NCI-H2107 (cell line): ENCODE data around the gene LMF1.
A peak's percentile ranks its signal among the peaks of the same experiment; 100 is the strongest.

Experiments
- DNase-seq: peaks from one replicate; lab custom pipeline; 2025; lab: John Stamatoyannopoulos, UW

The LMF1 gene

DNA sequence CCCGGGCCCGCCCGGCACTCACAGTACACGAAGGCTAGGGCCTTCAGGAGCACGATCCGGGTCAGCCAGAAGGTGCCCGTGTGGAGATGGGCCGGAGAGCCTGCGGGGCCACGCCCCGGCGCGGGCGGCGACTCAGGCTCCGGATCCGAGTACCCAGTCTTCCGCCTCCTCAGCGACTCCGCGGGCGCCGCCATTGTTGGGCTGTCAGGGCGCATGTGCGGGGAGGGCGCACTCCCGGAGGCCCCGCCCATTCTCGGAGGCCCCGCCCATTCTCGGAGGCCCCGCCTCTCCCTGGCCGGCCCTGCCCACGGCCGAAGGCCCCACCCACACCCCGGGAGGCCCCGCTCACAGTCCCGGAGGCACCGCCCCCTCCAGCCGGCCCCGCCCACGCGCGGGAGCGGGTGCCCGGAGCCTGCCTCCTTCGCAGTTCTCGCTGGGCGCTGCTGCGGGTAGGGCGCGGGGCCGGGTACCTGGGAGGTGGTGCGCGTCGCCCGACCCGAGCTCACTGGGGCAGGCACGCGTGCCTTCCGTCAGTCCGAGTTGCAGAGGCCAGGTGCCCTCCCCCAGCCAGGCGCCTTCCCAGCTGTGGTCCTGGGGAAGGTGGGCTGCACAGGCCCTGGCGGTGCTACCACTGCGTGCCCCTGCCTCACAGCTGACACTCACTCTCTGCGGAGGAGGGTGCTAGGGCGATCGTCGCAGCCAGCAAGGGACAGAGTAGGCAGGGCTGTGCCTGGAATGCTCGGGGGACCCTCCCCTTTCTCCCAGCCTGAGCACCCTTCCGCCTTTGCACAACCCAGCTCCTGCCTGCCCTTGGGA is at the start of gene LMF1:
TSS of gene LMF1 (minus strand) at position 219 of the 816 bp plus-strand sequence. CDS start at position 215, 4 bp downstream.
- peak; percentile 79 for DNase-seq

DNA sequence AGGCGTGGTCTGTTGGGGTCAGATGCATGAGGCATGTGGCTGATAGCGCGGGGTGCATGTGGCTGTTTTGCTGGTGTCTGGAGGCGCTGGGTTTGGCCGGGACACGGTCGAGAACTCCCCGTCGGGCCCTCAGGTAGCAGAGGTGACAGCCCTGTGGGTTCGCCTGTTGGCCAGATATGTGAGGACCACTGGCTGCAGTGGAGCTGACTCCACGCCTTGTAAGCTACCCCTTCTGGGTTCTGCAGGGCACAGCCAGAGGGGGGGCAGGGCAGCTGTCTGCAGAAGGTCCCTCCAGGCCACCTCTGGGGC is 49.3 kb upstream of the LMF1 start:
- no peak for DNase-seq

DNA sequence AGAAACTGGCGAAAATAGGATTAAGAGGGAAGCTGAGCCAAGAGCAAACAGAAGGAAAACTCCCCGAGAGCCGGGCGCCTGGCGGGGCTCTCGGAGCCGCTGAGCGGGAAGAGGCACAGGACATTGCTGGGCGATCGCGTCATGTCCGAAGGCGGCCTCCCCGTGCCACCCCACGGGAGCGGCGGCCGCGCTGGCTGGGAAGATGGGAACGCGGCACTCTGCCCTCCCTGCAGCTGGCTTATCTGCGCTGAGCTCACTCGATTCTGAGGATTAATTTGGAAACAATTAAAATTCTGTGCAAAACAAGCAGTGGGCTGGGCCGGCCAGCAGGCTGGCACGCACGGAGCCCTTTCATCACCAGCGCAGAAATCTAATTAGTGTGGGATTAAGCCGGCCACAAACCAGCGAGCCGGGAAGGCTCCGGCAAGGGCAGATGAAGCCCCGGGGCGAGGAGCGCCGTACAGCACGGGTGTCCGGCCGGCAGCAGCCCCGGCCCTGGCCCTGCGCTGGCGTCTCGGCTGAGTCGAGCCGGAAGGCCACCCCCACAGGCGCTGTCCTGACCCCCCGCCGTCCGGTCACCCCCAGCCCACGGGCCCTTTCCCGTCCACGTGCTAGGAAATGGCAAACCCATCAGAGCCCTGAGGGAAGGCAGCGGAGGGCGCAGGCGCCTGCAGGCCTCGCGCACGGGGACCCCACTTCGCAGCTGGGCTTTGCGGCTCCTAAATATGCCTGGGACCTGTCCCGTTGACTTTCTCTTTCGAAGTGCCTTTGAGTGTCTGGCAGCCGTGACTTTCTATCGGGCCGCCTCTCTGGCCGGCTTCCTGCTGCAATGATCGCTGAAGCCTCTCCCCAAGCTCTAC is 48.7 kb upstream of the LMF1 start:
- no peak for DNase-seq

DNA sequence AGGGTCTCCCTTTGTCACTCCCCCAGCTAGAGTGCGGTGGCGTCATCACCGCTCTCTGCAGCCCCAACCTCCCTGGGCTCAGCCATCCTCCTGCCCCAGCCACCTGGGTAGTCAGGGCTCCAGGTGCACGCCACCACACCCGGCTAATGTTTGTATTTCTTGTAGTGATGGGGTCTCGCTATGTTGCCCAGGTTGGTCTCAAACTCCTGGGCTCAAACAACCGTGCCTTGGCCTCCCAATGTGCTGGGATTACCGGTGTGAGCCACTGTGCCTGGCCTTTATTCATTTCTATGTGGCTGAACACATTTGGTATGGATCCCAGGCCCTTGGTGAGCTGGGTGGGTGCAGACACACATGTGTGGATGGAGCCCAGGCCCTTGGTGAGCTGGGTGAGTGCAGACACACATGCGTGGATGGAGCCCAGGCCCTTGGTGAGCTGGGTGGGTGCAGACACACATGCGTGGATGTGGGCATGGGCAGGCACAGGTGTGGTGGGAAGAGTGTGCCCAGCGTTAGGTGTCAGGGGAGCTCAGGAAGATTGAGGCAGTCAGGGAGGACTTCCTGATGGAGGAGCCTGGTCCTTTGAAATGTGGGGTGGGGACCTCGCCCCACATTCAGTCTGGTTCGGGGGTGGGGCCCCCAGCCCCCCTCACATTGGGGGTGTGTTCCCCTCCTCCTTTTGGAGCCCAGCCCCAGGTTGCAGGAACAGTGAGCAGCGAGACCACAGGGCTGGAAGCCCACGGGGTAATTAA is 47.8 kb upstream of the LMF1 start:
- no peak for DNase-seq

DNA sequence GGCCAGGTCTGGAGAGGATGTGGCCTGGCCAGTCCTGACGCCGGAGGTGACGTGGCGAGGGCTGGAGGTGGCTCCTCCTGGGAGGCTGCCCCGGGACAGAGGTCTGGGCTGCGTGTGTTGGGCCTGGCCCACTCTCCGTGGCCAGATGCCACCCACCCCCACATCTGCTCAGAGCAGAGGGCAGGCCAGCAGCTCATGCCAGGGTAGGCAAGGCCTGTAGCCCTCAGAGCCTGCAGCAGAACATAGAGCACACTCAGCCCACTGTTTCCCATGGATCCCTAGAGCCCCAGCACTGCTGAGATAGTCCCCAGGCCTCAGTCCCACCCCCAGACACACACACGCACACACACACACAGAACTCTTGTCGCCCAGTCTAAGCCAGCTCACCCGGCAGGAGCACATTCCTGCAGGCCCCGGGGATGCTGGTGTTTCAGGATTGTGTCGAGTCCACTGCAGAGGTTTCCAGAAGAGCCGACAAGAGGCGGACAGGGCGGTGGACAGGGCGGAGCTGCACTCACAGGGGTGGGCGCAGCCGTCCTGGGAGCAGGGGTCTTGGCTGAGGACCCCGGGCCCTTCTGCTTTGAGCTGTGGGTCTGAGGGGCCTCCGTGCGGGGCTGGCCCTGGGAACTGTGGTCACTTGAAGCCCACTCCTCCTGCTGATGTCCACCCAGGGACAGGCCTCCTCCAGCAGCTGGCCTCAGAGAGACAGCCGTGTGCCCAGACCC is 44.1 kb upstream of the LMF1 start:
- DNase-seq: no peak

DNA sequence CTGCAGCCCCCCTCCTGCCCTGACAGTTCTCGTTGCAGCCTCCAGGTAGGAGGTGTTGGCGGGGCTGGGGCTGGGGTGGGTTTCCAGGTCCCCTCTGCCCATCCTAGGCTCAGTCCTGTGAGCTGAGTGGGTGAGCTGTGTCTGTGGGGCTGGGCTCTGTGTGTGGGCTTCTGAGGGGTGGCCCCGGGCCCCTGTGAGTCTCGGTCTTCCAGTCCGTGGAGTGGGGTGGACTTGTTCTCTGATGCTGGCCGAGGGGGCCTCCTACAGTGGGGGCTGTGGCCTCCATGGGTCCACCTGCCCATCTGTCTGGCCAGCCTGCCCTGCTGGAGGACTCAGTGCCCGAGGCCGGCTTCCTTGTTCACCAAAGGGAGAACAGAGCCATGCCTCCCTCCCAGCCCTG is 43.4 kb upstream of the LMF1 start:
- DNase-seq: no peak

DNA sequence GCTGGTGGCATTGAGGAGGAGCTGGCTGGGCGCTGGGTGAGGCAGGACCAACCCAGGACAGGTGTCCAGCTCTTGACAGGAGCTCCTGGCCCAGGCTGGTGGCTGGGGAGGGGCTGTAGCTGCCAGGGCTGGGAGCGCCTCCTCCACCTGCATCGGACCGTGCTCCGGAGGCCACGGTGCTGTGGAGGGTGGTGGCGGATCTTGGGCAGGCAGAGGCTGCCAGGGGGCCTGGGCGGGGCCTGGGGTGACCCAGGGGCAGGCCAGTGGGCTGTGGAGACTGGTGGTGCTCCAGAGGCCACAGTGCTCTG is 42.8 kb upstream of the LMF1 start:
- DNase-seq: no peak

DNA sequence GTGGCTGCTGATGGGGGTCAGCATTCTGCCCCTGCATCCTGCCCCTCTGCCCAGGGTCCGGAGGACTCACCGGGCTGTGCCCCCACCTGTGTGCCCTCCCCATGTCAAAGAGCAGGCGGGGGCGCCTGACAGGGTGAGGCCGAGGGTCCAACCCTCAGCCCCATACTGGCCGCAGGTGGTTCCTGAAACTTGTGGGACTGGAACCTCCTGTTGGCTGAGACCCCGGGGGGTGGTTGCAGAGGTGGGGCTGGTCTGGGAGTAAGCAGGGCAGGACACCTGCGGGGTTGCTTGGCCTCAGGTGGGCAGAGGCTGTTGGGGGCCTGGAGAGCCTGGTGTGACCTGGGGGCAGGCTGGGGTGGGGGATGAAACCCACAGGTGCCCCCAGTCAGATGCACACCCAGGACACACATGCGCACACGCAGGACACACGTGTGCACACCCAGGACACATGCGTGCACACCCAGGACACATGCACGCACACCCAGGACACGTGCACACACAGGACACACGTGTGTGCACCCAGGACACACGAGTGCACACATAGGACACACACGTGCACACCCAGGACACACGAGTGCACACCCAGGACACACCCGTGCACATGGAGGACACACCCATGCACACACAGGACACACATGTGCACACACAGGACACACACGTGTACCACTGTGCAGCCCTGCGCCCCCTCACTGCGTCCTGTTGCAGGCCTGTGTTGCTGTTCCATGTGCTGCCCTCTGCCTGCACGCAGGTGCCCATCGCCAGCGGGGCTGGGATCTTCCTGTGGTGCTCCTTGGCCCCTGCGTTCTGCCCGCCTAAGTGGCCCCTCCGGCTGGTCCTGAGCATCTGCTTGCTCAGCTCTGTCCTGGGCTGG is 42.2 kb upstream of the LMF1 start:
- no peak for DNase-seq

DNA sequence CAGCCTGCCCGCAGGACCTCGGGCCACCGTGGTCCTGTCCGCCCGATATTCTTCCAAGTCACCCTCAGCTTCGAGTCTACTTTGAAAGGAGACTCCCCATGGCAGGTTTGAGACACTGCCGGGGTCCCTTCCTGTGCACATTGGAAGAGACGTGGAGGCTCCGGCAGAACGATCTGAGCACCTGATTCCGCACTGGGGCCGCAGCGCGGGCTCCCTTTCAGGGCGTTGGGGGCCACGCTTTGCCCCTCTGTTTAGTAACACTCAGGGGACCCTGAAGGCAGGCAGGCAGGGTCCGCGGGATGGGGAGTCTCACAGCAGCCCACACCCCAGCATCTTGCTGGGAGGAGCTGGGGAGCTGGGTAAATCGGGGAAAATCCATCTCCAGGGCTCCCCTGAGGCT is 41.4 kb upstream of the LMF1 start:
- DNase-seq: no peak

DNA sequence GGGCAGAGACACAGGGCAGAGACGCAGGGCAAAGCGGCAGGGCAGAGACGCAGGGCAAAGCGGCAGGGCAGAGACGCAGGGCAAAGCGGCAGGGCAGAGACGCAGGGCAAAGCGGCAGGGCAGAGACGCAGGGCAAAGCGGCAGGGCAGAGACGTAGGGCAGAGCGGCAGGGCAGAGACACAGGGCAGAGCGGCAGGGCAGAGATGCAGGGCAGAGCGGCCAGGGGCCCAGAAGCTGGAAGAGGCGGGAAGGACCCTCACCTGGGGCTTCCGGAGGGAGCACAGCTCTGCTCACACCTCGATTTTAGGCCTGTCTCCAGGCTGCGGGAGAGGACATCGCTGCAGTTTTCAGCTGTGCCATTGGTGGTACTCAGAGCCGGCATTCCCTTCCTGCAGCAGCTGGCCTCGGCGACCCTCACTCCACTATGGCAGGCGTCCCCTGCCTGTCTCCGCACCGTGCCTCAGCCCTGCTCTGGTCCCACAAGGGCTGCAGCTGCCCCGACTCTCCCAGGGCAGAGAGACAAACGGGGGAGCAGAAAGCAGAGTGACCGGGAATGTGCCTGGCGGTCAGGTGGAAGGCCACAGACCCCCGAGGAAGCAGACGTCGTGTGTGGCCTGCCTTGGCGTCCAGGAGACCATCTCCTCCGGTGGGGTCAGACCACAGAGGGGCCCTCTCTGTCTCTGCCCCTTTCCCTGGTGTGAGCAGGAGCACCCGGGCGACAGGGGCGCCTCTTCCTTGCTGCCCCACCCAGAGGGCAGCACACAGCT is 40.7 kb upstream of the LMF1 start:
- DNase-seq: no peak

DNA sequence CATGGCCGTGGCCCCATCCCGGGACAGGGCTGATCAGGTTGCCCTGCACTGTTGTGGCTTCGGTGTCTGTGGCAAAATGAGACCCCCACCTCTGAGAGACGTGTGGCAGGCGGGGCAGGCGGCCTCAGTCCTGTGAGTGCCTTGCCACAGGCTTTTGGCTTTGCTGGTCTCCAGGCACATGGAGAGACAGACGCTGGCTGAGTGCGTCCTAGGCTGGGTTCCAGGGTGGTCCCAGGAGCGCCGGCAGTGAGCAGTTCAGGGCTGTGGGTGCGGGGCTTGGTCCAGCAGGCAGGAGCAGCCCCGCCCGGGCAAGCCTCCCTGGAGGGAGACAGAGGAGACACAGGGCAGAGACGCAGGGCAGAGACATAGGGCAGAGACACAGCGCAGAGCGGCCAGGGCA is 40.0 kb upstream of the LMF1 start:
- DNase-seq: no peak

DNA sequence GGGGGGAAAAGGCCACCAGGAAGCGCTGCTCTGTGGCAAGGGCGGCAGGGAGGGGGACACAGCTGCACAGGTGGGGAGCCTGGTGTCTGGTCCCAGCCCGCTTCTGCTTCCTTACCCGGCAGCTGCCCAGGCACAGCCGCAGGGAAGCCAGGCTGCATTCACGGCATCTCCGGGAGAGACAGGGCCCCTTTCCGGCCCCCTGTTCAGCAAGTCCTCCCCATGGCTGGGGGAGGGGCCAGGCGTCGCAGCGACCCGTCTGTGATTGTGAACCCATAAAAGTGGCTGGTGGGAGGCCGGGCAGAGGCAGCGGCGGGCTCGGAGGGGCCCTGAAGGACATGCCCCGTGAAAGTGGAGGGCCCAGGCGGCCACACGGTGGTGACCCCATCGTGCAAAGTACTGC is 39.5 kb upstream of the LMF1 start:
- no peak for DNase-seq

DNA sequence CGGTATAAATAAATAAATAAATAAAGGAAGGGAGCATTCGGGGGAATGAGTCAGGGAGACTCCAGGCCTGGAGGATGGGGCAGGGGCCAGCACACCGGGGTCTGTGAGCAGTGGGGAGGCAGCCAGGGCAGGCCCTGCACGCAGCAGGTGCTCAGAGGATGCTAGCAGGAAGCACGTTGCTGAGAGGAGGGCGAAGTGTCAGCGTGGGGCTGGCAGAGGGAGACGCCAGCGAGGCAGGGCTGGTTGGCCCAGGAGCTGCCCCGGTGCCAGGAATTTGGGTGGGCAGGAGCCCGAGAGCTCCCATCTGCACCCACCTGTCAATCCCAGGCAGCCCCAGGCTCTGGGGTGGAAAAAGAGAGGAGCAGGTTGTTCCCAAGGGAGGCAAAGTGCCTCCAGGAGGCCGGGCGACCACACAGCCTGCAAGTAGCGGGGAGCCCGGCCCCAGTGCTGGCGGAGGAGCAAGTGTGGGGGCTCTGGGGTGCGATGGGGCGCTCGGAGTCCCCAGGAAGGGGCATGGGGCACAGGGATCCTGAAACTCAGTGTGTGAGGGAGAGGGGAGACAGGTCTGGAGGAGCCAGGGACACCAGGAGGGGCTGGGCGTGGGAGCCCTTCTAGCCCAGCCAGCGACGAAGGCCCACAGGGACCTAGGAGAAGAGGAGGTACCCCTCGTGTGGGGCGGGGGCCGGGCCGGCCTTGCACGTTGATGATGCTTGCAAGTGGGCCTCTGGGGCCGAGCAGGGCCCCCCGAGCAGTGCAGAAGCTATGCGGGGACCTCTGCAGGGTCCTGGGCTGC is 38.8 kb upstream of the LMF1 start:
- DNase-seq: no peak

DNA sequence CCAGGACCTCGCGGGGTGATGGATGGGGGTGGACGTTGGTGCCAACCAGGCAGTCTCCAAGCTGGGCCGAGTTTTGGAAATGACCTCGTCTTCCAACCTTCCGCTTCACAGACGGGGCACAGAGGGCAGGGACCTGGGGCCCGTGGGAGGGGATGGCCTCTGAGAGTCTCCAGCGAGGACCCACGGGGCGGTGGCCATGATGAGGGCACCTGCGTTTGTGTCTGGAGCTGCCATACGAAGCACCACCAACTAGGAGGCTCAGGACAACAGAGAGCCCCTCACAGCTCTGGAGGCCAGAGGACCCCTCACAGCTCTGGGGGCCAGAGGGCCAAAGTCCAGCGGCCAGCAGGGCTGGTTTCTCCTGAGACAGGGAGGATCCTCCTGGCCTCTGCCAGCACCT is 37.3 kb upstream of the LMF1 start:
- no peak for DNase-seq

DNA sequence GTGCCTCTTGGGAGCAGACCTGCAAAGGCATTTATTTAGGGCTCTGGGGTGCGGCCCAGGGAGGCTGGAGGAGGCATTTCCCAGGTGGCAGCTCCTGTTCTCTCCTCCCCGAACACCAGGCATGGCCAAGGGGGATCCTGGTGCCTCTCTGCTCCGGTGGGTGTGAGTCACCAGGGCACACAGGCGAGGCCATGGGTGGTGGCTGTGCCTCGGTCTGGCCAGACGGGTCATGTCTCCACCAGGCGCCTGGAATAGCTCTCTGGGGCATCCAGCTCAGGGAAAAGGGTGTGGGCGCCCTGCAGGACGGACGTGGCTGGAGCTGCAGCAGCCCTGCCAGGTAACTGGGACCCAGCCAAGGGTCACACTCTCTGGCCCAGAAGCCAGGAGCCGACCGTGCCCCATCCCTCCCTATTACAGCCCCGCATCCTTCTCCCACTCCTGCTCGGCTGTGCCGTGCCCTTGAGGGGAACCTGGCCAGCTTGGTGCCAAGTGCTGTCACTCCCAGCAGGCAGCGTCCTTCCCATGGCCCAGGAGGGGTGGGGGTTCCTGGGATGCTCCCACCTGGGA is 36.6 kb upstream of the LMF1 start:
- DNase-seq: no peak

DNA sequence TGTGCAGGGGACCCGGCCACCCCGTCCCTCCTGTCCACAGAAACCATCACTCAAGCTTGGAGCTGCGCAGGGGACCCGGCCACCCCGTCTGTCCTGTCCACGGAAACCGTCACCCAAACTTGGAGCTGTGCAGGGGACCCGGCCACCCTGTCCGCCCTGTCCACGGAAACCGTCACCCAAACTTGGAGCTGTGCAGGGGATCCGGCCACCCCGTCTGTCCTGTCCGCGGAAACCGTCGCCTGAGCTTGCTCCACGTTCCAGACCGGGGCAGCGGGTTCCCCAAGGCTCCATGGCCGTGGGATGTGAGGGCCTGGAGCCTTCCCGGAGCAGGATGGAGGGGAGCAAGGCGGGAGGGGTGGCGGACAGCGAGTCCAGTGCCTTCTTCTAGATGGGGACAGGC is 36.0 kb upstream of the LMF1 start:
- no peak for DNase-seq

DNA sequence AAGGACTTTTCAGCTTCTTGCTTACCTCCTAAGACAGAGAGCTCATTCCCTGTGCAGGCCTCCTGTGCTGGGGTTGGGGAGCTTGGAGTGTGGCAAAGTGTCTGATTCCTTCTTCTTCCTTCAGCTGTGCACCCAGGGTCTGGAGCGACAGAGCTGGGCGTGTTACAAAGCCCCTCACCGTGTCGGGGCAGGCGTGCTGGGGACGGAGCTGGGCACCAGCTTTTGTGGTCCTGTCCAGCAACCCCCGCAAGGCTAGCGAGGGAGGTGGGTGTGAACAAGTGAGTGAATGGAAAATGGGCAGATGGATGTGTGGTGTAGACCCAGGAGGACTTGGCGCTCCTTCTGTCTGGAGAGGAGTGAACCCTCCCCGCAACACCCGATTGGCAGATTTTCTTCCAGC is 34.5 kb upstream of the LMF1 start:
- no peak for DNase-seq

DNA sequence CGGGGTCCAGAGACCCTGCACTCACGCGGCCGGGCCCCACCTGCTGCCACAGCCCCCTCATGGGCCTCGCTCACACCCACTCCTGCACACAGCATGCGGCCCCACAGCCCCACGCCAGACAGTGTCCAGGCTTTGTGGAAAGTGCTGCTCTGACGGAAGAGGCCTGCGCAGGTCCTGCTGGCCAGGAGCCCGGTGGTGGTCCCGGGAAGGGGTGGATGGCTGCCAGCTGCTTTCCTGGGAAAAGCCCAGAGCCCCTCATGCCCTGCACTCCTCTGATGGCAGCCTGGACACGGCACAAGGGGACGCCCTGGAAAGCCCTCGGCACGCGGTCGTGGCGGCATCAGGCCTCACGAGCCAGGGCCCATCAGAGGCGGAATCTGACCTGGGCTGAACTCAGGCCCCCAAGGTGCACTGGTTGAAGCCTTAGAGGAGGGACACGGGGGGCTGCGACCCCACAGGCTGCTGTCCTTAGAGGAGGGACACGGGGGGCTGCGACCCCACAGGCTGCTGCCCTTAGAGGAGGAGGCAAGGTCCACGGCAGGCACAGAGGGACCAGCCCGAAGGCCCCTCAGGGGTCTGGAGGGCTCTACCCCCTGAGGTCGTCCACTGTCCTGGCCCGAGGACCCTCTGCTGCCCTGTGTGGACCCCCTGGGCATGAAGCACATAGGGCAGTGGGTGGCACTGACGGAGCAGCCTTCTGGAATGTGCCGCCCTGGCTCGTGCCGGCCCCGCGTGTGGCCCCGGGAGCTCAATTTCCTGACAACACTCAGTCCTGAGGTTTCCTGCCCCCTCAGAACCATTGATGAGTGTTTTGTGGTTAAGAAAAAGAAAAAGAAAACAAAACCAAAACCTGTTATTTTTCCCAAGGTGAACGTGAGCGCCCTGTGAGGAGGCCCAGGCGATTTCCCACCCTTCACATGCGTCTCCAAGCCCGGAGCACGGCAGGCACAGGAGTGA is 32.9 kb upstream of the LMF1 start:
- DNase-seq: no peak
